SU-DHL-6 (cell line): ENCODE measurements around the gene L3MBTL4.

Source experiments
- H2AFZ ChIP-seq: fragments of 200-600 bp; sonication (generic); 2 replicates; pipeline ENCODE4 v1.6.1; 2014; ENCODE audit warnings: low read depth, mild to moderate bottlenecking, moderate library complexity, mixed read lengths, antibody characterized with exemption, low read length; ENCODE audit not compliant: severe bottlenecking
- H3F3A ChIP-seq: fragments of 200-600 bp; shearing (Covaris generic); 2 replicates; pipeline ENCODE4 v1.6.0; 2016; ENCODE audit warnings: antibody characterized with exemption, mild to moderate bottlenecking; ENCODE audit not compliant: insufficient read depth
- H3K27ac ChIP-seq: fragments of 200-600 bp; sonication (generic); 2 replicates; pipeline ENCODE4 v1.5.1; 2016; ENCODE audit warnings: low read depth, mild to moderate bottlenecking, low read length, moderate library complexity, mixed read lengths
- H3K27me3 ChIP-seq: fragments of 200-600 bp; sonication (generic), shearing (Covaris generic); 2 replicates; pipeline ENCODE4 v1.6.0; 2014; ENCODE audit warnings: mild to moderate bottlenecking, low read length
- H3K36me3 ChIP-seq: fragments of 200-600 bp; sonication (generic); 2 replicates; pipeline ENCODE4 v1.6.1; 2014; ENCODE audit warnings: mild to moderate bottlenecking, low read length, mixed read lengths
- H3K4me2 ChIP-seq: fragments of 300-600, 200-600 bp; shearing (Covaris generic), sonication (generic); 2 replicates; pipeline ENCODE4 v1.6.0; 2014; ENCODE audit warnings: low read length, low read depth, mild to moderate bottlenecking; ENCODE audit not compliant: poor library complexity, severe bottlenecking
- H3K4me3 ChIP-seq: fragments of 200-600 bp; sonication (generic); 2 replicates; pipeline ENCODE4 v1.5.1; 2014; ENCODE audit warnings: antibody characterized with exemption, low read length, mild to moderate bottlenecking, mixed read lengths; ENCODE audit not compliant: insufficient read depth, poor library complexity, severe bottlenecking
- H3K79me2 ChIP-seq: fragments of 200-600 bp; sonication (generic); 2 replicates; pipeline ENCODE4 v1.6.1; 2014; ENCODE audit warnings: mild to moderate bottlenecking, low read length, moderate library complexity; ENCODE audit not compliant: insufficient read depth
- H3K9ac ChIP-seq: fragments of 200-600 bp; sonication (generic); 2 replicates; pipeline ENCODE4 v1.7.0; 2014; ENCODE audit warnings: mild to moderate bottlenecking, low read length
- H3K9me2 ChIP-seq: fragments of 200-600 bp; sonication (generic); replicated peaks from 2 replicates; pipeline ENCODE4 v1.6.1; 2014; ENCODE audit warnings: low read length; ENCODE audit not compliant: insufficient read depth
- H3K9me3 ChIP-seq: fragments of 200-600 bp; sonication (generic); 2 replicates; pipeline ENCODE4 v1.6.1; 2014; ENCODE audit warnings: low read length, mixed read lengths; ENCODE audit not compliant: insufficient read depth
- H4K20me1 ChIP-seq: fragments of 200-600 bp; sonication (generic); 2 replicates; pipeline ENCODE4 v1.6.1; 2014; ENCODE audit warnings: low read depth, mild to moderate bottlenecking, antibody characterized with exemption, low read length, moderate library complexity, mixed read lengths
- CTCF ChIP-seq: fragments of 200-600 bp; sonication (generic); IDR thresholded peaks from one replicate; pipeline ENCODE4 v1.5.1; 2017; ENCODE audit warnings: antibody characterized with exemption, mild to moderate bottlenecking, low read length, moderate library complexity; ENCODE audit not compliant: insufficient read depth, poor library complexity, severe bottlenecking
- EZH2phosphoT487 ChIP-seq: fragments of 200-600 bp; sonication (generic), shearing (Covaris generic); conservative IDR thresholded peaks from 2 replicates; pipeline ENCODE4 v1.6.1; 2018; ENCODE audit warnings: mild to moderate bottlenecking, antibody characterized with exemption, low read length, moderate library complexity, mixed read lengths

The L3MBTL4 gene

GRCh38 chr18:5939801-5940667 is 474.7 kb downstream of the L3MBTL4 start:
- Histone ChIP-seq H3K79me2 (no peaks in the 10 kb centered on the region), H3F3A (no peaks in the 10 kb centered on the region), H2AFZ (no peak overlapping the region), H3K9me3 (no peaks in the 10 kb centered on the region), H3K27me3 (no peaks in the 10 kb centered on the region), H3K27ac (no peak overlapping the region), H3K36me3 (no peaks in the 10 kb centered on the region), H3K4me3 (no peak overlapping the region), H3K9me2 (no peaks in the 10 kb centered on the region), H4K20me1 (no peaks in the 10 kb centered on the region), H3K4me2 (no peak overlapping the region), H3K9ac (no peak overlapping the region)
- TF ChIP-seq CTCF (no peak), EZH2phosphoT487 (no peak)

GRCh38 chr18:5937795-5938194 is 476.9 kb downstream of the L3MBTL4 start:
- H2AFZ ChIP-seq, result no peak overlapping the region
- no peaks in the 10 kb centered on the region for H3K27me3 ChIP-seq
- H3K4me3 ChIP-seq, result no peak overlapping the region
- H3K9ac ChIP-seq, result no peak overlapping the region
- H3K79me2 ChIP-seq, result no peaks in the 10 kb centered on the region
- H3K9me2 ChIP-seq, result no peaks in the 10 kb centered on the region
- TF ChIP-seq EZH2phosphoT487 (no peak), CTCF (no peak)
- no peak overlapping the region for H3K27ac ChIP-seq
- no peak overlapping the region for H3K4me2 ChIP-seq
- no peaks in the 10 kb centered on the region for H3K9me3 ChIP-seq
- no peaks in the 10 kb centered on the region for H3F3A ChIP-seq
- H3K36me3 ChIP-seq, result no peaks in the 10 kb centered on the region
- no peaks in the 10 kb centered on the region for H4K20me1 ChIP-seq

GRCh38 chr18:5937121-5937520 is 477.6 kb downstream of the L3MBTL4 start:
- no peaks in the 10 kb centered on the region for H4K20me1 ChIP-seq
- H3K4me3 ChIP-seq, result no peak overlapping the region
- TF ChIP-seq EZH2phosphoT487, result no peak
- H3K27ac ChIP-seq, result no peak overlapping the region
- no peak overlapping the region for H3K9ac ChIP-seq
- no peaks in the 10 kb centered on the region for H3K79me2 ChIP-seq
- H2AFZ ChIP-seq, result no peak overlapping the region
- H3K9me3 ChIP-seq, result no peaks in the 10 kb centered on the region
- H3K36me3 ChIP-seq, result no peaks in the 10 kb centered on the region
- H3K27me3 ChIP-seq, result no peaks in the 10 kb centered on the region
- no peaks in the 10 kb centered on the region for H3K9me2 ChIP-seq
- no peaks in the 10 kb centered on the region for H3F3A ChIP-seq
- H3K4me2 ChIP-seq, result no peak overlapping the region

GRCh38 chr18:5930789-5931188 is 483.9 kb downstream of the L3MBTL4 start:
- H3K9me3 ChIP-seq, result no peaks in the 10 kb centered on the region
- no peak overlapping the region for H3K4me2 ChIP-seq
- no peak overlapping the region for H3K4me3 ChIP-seq
- H3K9ac ChIP-seq, result no peak overlapping the region
- H3F3A ChIP-seq, result no peaks in the 10 kb centered on the region
- H3K36me3 ChIP-seq, result no peaks in the 10 kb centered on the region
- H4K20me1 ChIP-seq, result no peaks in the 10 kb centered on the region
- TF ChIP-seq CTCF, result no peak
- no peak for TF ChIP-seq EZH2phosphoT487
- no peaks in the 10 kb centered on the region for H3K79me2 ChIP-seq
- H3K27me3 ChIP-seq, result no peaks in the 10 kb centered on the region
- no peaks in the 10 kb centered on the region for H3K9me2 ChIP-seq
- H2AFZ ChIP-seq, result no peak overlapping the region
- no peak overlapping the region for H3K27ac ChIP-seq
